HEK293T (cell line): ENCODE results near the gene AMY2A.
"Not testable (repeated sequence)": the region's sequence is repeated elsewhere in the genome, so short reads cannot be mapped to it uniquely, and the experiment has no call there.

Source experiments
- CTBP1 ChIP-seq: fragments of 450-650 bp; IDR thresholded peaks from 2 replicates; pipeline ENCODE4 v1.6.1; 2016; ENCODE audit warnings: borderline replicate concordance
- FOXA1 ChIP-seq: fragments of 450-650 bp; IDR thresholded peaks from 2 replicates; pipeline ENCODE4 v1.6.1; 2016; ENCODE audit warnings: mild to moderate bottlenecking

GRCh38 chr1:103627436-103627835, 10.2 kb downstream of the AMY2A start:
- TF ChIP-seq FOXA1, CTBP1: not testable (repeated sequence)
